Fibroblast of pulmonary artery (primary cell): Measurements from ENCODE around the gene CDC16.

Source experiments
- DNase-seq: peaks from one replicate; pipeline ENCODE4 v3.0.0-alpha.2; 2010; ENCODE audit warnings: low read depth
- H3K4me3 ChIP-seq: replicated peaks from 2 replicates; pipeline ENCODE4 v1.5.1; 2011; ENCODE audit warnings: low read depth, mild to moderate bottlenecking, control low read depth, low read length, moderate library complexity
- CTCF ChIP-seq: IDR thresholded peaks from 2 replicates; pipeline ENCODE4 v1.5.1; 2011; ENCODE audit warnings: mild to moderate bottlenecking, control low read depth, low read length, inconsistent platforms; ENCODE audit errors: missing control alignments

CDC16 gene

GRCh38 chr13:114282041-114282670 is 47.5 kb downstream of the CDC16 start:
- DNase-seq, result peak; percentile 75
- TF ChIP-seq CTCF, result no peak
- H3K4me3 ChIP-seq, result peak overlapping the region; percentile 81

- H3K4me3 ChIP-seq, result no peak overlapping the region
- no peak for TF ChIP-seq CTCF
- DNase-seq, result no peak
Measured at GRCh38 chr13:114283576-114283975, 48.9 kb downstream of the CDC16 start.

GRCh38 chr13:114284680-114285079 is 50.0 kb downstream of the CDC16 start:
- no peak for TF ChIP-seq CTCF
- DNase-seq, result no peak
- no peak overlapping the region for H3K4me3 ChIP-seq

- no peak for TF ChIP-seq CTCF
- DNase-seq, result no peak
- no peak overlapping the region for H3K4me3 ChIP-seq
Measured at GRCh38 chr13:114285166-114285808, 50.6 kb downstream of the CDC16 start.

GRCh38 chr13:114286808-114287207 is 52.1 kb downstream of the CDC16 start:
- TF ChIP-seq CTCF, result no peak
- H3K4me3 ChIP-seq, result no peak overlapping the region
- DNase-seq, result peak; percentile 13

- no peak for TF ChIP-seq CTCF
- DNase-seq, result no peak
- H3K4me3 ChIP-seq, result no peak overlapping the region
Measured at GRCh38 chr13:114288157-114288591, 53.5 kb downstream of the CDC16 start.

- no peak for TF ChIP-seq CTCF
- H3K4me3 ChIP-seq, result no peak overlapping the region
- DNase-seq, result no peak
Measured at GRCh38 chr13:114296448-114296847, 61.8 kb downstream of the CDC16 start.
